Aorta (tissue), 5 donors: ENCODE results near the gene ANK3. TPM values are rescaled to one million over a fixed set of nuclear protein-coding genes. Genes with fewer than 3 reads are reported as not detected.

ENCODE experiments used
- ATAC-seq: fragments of 200-7000 bp; cut with Tn5 transposase; one replicate; pipeline ENCODE4 v1.9.1; 2022; ENCODE audit warnings: moderate library complexity; ENCODE audit not compliant: low FRiP score
- DNase-seq, 2 donors: peaks; one replicate each; pipeline ENCODE4 v3.0.0-alpha.2; 2020
- H3K27ac ChIP-seq, 2 donors: one replicate each; pipeline ENCODE4 v1.5.1; 2013; ENCODE audit warnings: low read length in 2 of 2, mild to moderate bottlenecking in 2 of 2, moderate library complexity in 2 of 2, control low read depth in 1 of 2, inconsistent platforms in 1 of 2, low read depth in 1 of 2
- H3K27me3 ChIP-seq, 2 donors: one replicate each; pipeline ENCODE4 v1.6.1; 2013; ENCODE audit warnings: control low read depth in 1 of 2, low read length in 1 of 2, mild to moderate bottlenecking in 1 of 2, moderate library complexity in 1 of 2; ENCODE audit not compliant: insufficient read depth in 2 of 2, control insufficient read depth in 1 of 2
- H3K36me3 ChIP-seq, 2 donors: one replicate each; pipeline ENCODE4 v1.6.1; 2013; ENCODE audit warnings: control low read depth in 1 of 2, low read length in 1 of 2, mild to moderate bottlenecking in 1 of 2; ENCODE audit not compliant: insufficient read depth in 2 of 2, control insufficient read depth in 1 of 2
- H3K4me1 ChIP-seq, 2 donors: one replicate each; pipeline ENCODE4 v1.6.1; 2013; ENCODE audit warnings: low read length in 2 of 2, control low read depth in 1 of 2, mild to moderate bottlenecking in 1 of 2, moderate library complexity in 1 of 2; ENCODE audit not compliant: insufficient read depth in 2 of 2, control insufficient read depth in 1 of 2
- H3K4me3 ChIP-seq, 2 donors: one replicate each; pipeline ENCODE4 v1.5.1; 2013; ENCODE audit warnings: low read length in 2 of 2, control low read depth in 1 of 2, mild to moderate bottlenecking in 1 of 2
- H3K9me3 ChIP-seq: one replicate; pipeline ENCODE4 v1.6.1; 2013; ENCODE audit warnings: mild to moderate bottlenecking, low read length; ENCODE audit not compliant: control insufficient read depth
- WGBS, 2 donors: extraction: QIAGEN DNeasy Blood & Tissue Kit; methylation state at CpG; one replicate each; pipeline ENCODE4 v1.1.7; 2013; 5-methylcytosine and 5-hydroxymethylcytosine counted together
- intact Hi-C, 2 donors: fragments of 100-400 bp; cut with DNase I; formaldehyde crosslinking; loops; one replicate each; pipeline versions ENCODE4 v1.14.2 to v1.15.0; 2022
- polyA plus RNA-seq, 2 donors: library from polyadenylated mRNA; stranded (reverse); fragments of 200-250 nt; gene quantifications; one replicate each; pipeline ENCODE4 v1.2.3, GENCODE V29; 2013
- total RNA-seq, 2 donors: library from RNA; stranded (reverse); fragmentation: NEBNext Ultra II Directional; extraction: Animal tissue kit (Norgen Biotek cat#: 25700); gene quantifications; one replicate each; pipeline ENCODE4 v1.2.1, GENCODE V29; 2021
- donor health status: healthy with polysubstance abuse.
- donor health status: Bipolar disorder and iron deficiency.
- donor health status: DM: no; HTN: no; CAD: no.
- donor health status: DM: no; HTN: no; CAD: no.
- donor health status: DM: yes; HTN: yes; CAD: no.

The ANK3 gene
- total and polyA plus RNA-seq, 4 donors, result 16.5 to 38.2 (median 20.6) TPM

DNA sequence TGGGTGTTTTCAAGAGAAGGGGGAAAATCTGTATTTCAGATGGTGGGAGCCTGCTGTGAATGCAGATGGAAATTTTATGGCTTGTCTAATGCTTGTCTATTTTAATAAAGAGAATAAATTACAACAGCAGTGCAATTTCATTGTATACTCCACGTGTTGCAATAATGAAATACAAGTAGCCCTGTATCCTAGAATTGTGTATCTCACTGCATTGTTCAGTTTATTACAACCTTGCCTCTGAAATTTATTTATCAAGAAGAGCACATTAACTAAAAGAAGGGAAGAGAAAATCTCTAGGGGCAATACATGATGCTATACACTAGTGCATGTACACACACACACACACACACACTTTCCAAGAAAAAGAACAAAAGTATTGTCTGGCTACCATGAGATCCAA, 21.8 kb downstream of the ANK3 start:
- Histone ChIP-seq H3K4me3 (no peak overlapping the region), H3K36me3 (no peaks in the 10 kb centered on the region), H3K27ac (no peak overlapping the region), H3K4me1 (peaks cover 0 to 4% of the 10 kb centered on the region in 2 donors), H3K9me3 (no peaks in the 10 kb centered on the region), H3K27me3 (no peaks in the 10 kb centered on the region)
- ATAC-seq (no peak), DNase-seq (no peak)
- intact Hi-C loops, result no loop called here
- WGBS, 2 donors, result 36 to 78% methylated on average over 1 of the region's 1 CpG

DNA sequence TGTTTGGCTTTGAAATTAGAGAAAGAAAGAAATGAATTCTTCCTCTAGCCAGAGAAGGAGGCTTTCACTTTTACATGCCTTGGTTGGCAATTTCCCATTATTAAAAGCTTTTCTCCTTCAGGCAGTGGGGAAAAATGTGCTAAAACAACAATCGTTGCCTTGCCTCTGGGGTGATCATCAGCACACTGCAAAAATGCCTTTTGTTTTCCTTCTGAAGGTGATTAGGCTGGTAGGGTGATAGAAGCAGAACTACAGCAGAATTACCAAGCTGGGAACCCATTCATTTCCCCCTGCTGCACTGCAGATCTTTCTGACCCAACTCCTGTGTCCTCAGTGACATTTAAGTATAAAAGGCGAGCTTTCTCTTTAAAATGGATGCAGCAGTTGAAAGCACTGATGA, 22.2 kb downstream of the ANK3 start:
- Histone ChIP-seq H3K4me1 (peaks cover 0 to 4% of the 10 kb centered on the region in 2 donors), H3K9me3 (no peaks in the 10 kb centered on the region), H3K27me3 (no peaks in the 10 kb centered on the region), H3K27ac (no peak overlapping the region), H3K36me3 (no peaks in the 10 kb centered on the region), H3K4me3 (no peak overlapping the region)
- intact Hi-C loops, result no loop called here
- ATAC-seq (no peak), DNase-seq (no peak)
- WGBS, 2 donors, result 39 to 45% methylated on average over 2 of the region's 2 CpGs

DNA sequence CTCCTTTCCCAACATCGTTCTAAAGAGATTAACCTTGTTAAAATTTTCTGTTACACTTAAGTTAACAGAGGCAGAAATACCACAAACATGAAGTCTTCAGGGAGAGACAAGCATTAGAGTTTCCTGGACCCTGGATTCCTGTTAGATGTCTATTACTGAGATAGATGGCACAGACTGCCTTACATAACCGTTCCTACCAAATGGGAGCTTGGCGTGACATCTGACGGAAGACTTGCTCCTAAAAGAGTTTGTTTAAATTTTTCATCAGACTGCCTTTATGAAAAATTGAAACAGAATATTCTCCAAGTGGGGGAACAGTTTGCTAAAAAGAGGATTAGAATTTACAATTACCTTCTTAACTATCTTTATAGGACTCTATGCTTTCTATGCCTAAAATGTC, 22.7 kb downstream of the ANK3 start:
- WGBS, 2 donors, result 30 to 43% methylated on average over 4 of the region's 4 CpGs
- H3K27ac ChIP-seq, result no peak overlapping the region

DNA sequence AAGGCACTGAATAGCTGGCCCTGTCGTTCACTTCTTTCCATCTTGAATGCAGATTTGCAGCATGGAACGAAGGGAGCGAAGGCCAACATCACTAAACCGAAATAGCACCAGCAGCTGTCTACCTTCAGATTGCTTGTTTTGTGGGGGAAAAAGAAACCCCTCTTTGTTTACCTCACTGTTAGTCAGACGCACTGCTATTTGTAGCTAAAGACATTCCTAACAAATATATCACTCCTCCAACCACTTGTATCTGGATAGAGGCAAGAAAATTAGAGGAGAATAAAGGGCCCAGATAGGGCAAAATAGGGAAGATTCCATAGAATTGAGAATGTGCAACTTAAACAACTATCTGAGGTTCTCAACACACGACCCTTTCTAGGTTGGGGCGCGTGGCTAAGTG, 26.5 kb downstream of the ANK3 start:
- 83 to 85% methylated on average over 8 of the region's 8 CpGs for WGBS, 2 donors

More for the DNA sequence above, 22.7 kb downstream of the ANK3 start:
- Histone ChIP-seq H3K27me3 (no peaks in the 10 kb centered on the region), H3K4me3 (no peak overlapping the region), H3K36me3 (no peaks in the 10 kb centered on the region), H3K9me3 (no peaks in the 10 kb centered on the region), H3K4me1 (peaks cover 0 to 4% of the 10 kb centered on the region in 2 donors)
- ATAC-seq (no peak), DNase-seq (no peak)
- intact Hi-C loops, result no loop called here

DNA sequence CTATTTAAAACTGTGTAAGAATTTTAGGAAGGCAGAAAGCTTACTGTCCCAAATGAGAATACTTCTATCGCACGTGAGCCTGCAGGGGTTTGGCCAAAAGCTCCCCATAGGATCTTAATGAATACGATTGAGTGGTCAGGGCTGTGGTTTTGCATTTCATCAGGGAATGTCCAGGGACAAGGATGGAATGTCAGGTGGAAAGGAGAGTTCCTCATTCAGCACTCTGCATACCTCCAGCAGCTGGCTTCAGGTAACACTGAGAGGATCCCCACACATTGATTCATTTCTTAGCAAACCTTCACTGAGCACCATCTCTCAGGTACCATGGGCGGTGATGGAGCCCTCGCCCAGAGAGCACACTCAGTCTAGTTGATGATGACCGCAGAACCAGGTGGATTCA, 27.2 kb downstream of the ANK3 start:
- no peak for DNase-seq
- Histone ChIP-seq H3K4me1 (no peaks in the 10 kb centered on the region), H3K4me3 (no peak overlapping the region), H3K27ac (no peak overlapping the region), H3K27me3 (no peaks in the 10 kb centered on the region), H3K36me3 (no peaks in the 10 kb centered on the region), H3K9me3 (no peaks in the 10 kb centered on the region)
- no peak for ATAC-seq
- intact Hi-C loops, result no loop called here
- whole genome bisulfite sequencing, 2 donors, result 97 to 98% methylated on average over 6 of the region's 6 CpGs

More for the DNA sequence above, 26.5 kb downstream of the ANK3 start:
- Histone ChIP-seq H3K27ac (no peak overlapping the region), H3K36me3 (no peaks in the 10 kb centered on the region), H3K9me3 (no peaks in the 10 kb centered on the region), H3K27me3 (no peaks in the 10 kb centered on the region), H3K4me1 (peaks cover 0 to 4% of the 10 kb centered on the region in 2 donors), H3K4me3 (no peak overlapping the region)
- ATAC-seq (no peak), DNase-seq (no peak)
- intact Hi-C loops, result no loop called here

DNA sequence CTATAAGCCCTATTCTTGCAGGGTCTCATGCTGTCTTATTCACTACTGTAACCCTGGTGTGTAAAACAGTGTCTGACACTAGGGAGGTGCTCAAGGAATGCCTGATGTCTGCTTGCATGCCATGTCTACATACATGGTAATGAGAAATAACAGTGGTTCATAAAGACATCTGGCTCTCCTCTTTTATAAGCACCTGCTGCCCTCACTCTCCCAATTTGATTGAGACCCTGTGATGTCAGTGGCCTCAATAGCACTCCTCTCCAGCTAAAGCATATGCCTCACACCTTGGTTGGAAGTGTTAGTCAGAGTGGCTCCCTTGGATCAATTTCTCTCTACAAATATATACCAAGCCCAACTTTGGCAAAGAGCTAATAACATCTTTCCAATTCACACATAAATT, 30.6 kb downstream of the ANK3 start:
- H3K36me3 ChIP-seq, result no peaks in the 10 kb centered on the region
- no peak for ATAC-seq
- no peaks in the 10 kb centered on the region for H3K27me3 ChIP-seq
- DNase-seq, result no peak
- intact Hi-C loops, result no loop called here
- H3K4me1 ChIP-seq, result peaks cover 2 to 6% of the 10 kb centered on the region in 2 donors
- H3K4me3 ChIP-seq, result no peak overlapping the region
- no peaks in the 10 kb centered on the region for H3K9me3 ChIP-seq
- no peak overlapping the region for H3K27ac ChIP-seq

DNA sequence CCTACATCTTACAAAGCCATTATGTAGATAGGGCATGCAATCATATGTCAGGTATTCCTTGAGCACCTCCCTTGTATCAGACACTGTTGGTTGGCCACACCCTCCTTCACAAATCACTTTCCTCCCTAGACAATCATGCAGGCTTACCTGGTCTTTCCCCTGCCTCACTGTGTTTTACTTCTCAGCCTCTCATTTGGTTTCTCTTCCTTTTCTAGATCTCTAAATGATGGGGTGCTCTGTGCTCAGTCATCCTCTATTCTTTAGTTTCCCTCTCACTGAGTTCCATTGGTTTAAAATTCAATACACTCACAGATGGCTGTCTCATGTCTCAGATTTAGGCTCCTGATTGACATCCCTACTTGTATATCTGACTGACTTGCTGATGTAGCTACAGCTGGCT, 31.4 kb downstream of the ANK3 start:
- intact Hi-C loops, result no loop called here
- H3K9me3 ChIP-seq, result no peaks in the 10 kb centered on the region
- peaks cover 2 to 6% of the 10 kb centered on the region in 2 donors for H3K4me1 ChIP-seq
- no peaks in the 10 kb centered on the region for H3K27me3 ChIP-seq
- no peaks in the 10 kb centered on the region for H3K36me3 ChIP-seq
- H3K4me3 ChIP-seq, result no peak overlapping the region
- DNase-seq (no peak), ATAC-seq (no peak)
- H3K27ac ChIP-seq, result no peak overlapping the region

DNA sequence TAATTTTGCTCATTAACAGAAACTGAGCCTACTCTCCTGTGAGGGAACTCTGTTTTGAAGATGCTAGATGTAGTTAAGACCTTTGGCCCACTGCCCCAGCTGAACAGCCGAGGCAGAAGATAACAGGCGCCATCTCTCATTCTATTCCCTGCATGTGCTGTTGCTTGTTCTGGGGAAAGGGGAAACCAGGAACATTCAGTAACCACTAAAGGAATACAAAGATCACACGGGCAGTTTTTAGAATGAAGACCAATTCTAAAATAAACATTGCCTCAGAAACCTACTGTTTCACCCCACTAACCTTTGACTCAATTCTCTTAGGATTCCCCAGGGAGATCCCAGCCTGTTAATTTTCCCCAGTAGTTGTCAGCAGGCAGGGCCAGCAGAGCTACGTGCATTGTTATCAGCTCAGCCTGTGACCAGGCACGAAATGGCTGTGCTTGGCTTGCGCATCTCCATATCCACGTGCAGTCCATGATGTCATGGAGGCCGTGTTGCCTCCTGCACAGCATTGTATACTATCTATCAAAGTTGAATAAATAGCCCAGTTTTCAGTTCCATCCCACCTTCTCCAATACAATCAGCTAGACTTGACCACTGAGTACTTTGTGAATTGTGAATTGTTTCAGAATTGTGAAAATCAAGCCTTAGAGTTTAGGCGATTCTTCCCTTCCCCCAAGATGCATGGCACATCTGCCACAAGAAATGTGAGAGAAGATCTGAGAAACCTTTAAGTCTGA, 36.0 kb downstream of the ANK3 start:
- intact Hi-C loops, result no loop called here
- H3K27me3 ChIP-seq, result no peaks in the 10 kb centered on the region
- DNase-seq (peak in 1 of 2 donors; percentile 41), ATAC-seq (peak; percentile 26)
- no peaks in the 10 kb centered on the region for H3K36me3 ChIP-seq
- no peak overlapping the region for H3K4me3 ChIP-seq
- H3K4me1 ChIP-seq, result peaks cover 2 to 6% of the 10 kb centered on the region in 2 donors
- WGBS, 2 donors, result 69 to 71% methylated on average over 9 of the region's 9 CpGs
- no peak overlapping the region for H3K27ac ChIP-seq
- no peaks in the 10 kb centered on the region for H3K9me3 ChIP-seq

DNA sequence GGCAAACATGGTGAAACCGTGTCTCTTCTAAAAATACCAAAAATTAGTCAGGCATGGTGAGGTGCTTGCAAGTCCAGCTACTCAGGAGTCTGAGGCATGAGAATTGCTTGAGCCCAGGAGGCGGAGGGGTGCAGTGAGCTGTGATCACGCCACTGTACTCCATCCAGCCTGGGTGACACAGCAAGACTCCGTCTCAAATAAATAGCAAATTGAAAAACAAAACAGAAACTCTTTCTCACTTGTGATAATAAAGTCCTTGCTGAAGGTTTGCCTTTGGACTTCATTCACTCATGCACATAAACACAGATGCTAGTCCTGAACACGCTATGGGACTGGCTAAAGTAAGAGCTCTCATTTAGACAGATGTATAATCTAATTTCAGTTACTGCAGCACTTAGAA, 37.6 kb downstream of the ANK3 start:
- no peaks in the 10 kb centered on the region for H3K36me3 ChIP-seq
- 94% methylated on average over 5 of the region's 5 CpGs for WGBS, 2 donors
- no peak overlapping the region for H3K27ac ChIP-seq
- DNase-seq, result no peak
- intact Hi-C loops, result no loop called here
- H3K27me3 ChIP-seq, result no peaks in the 10 kb centered on the region
- H3K9me3 ChIP-seq, result no peaks in the 10 kb centered on the region
- no peak for ATAC-seq
- no peak overlapping the region for H3K4me3 ChIP-seq
- peaks cover 2 to 6% of the 10 kb centered on the region in 2 donors for H3K4me1 ChIP-seq
